Mononuclear cell (primary cell): ENCODE data around the gene THBS4. TPM values are rescaled to one million over a fixed set of nuclear protein-coding genes. Genes with fewer than 3 reads are reported as not detected.

Source experiments
- total RNA-seq: library from RNA; depleted of rRNA; stranded (reverse); fragments of >200 nt; gene quantifications from one replicate; pipeline ENCODE4 v1.2.3, GENCODE V29; 2012

THBS4 gene
- total RNA-seq, 1 donor = 0.10 TPM

Other genes starting within 250 kb of the THBS4 start
- 36.4 TPM for gene MTX3, start 44.1 kb upstream of the THBS4 start, total RNA-seq
- gene SERINC5, start 220.7 kb downstream of the THBS4 start, total RNA-seq = 70.2 TPM